Loucy (cell line): Measurements from ENCODE around the gene C17orf50.

Experiments used
- H2AFZ ChIP-seq: fragments of 200-600 bp; sonication (generic); 2 replicates; pipeline ENCODE4 v1.6.0; 2016; ENCODE audit warnings: antibody characterized with exemption, mild to moderate bottlenecking, low read length, moderate library complexity
- H3F3A ChIP-seq: fragments of 200-600 bp; 2 replicates; pipeline ENCODE4 v1.6.0; 2016; ENCODE audit warnings: antibody characterized with exemption, low read depth, mild to moderate bottlenecking
- H3K27me3 ChIP-seq: fragments of 200-600 bp; sonication (generic); 2 replicates; pipeline ENCODE4 v1.6.1; 2014; ENCODE audit warnings: low read length, mild to moderate bottlenecking; ENCODE audit not compliant: insufficient read depth, poor library complexity, severe bottlenecking
- H3K36me3 ChIP-seq: fragments of 200-600 bp; sonication (generic); 2 replicates; pipeline ENCODE4 v1.6.1; 2016; ENCODE audit warnings: low read length; ENCODE audit not compliant: insufficient read depth
- H3K4me1 ChIP-seq: fragments of 200-600 bp; sonication (generic); 2 replicates; pipeline ENCODE4 v1.5.1; 2014; ENCODE audit warnings: low read length, mild to moderate bottlenecking; ENCODE audit not compliant: insufficient read depth, poor library complexity, severe bottlenecking
- H3K4me2 ChIP-seq: fragments of 200-600 bp; sonication (generic); 2 replicates; pipeline ENCODE4 v1.6.0; 2014; ENCODE audit warnings: antibody characterized with exemption, low read length, low read depth, mild to moderate bottlenecking; ENCODE audit not compliant: poor library complexity, severe bottlenecking
- H3K4me3 ChIP-seq: fragments of 200-600 bp; sonication (generic); 2 replicates; pipeline ENCODE4 v1.5.1; 2014; ENCODE audit warnings: low read length, mild to moderate bottlenecking, mixed read lengths; ENCODE audit not compliant: poor library complexity, severe bottlenecking
- H3K79me2 ChIP-seq: fragments of 200-600 bp; sonication (generic); 2 replicates; pipeline ENCODE4 v1.6.1; 2014; ENCODE audit warnings: low read length; ENCODE audit not compliant: insufficient read depth
- H3K9ac ChIP-seq: fragments of 200-600 bp; sonication (generic); 2 replicates; pipeline ENCODE4 v1.6.0; 2014; ENCODE audit warnings: mild to moderate bottlenecking, low read depth, low read length, moderate library complexity; ENCODE audit not compliant: poor library complexity, severe bottlenecking
- H3K9me2 ChIP-seq: fragments of 200-600 bp; sonication (generic); replicated peaks from 2 replicates; pipeline ENCODE4 v1.6.1; 2016; ENCODE audit warnings: low read depth, low read length, mixed read lengths
- H3K9me3 ChIP-seq: fragments of 200-600 bp; sonication (generic); 2 replicates; pipeline ENCODE4 v1.6.1; 2014; ENCODE audit warnings: mild to moderate bottlenecking, antibody characterized with exemption, low read length, low read depth; ENCODE audit not compliant: insufficient read depth
- H4K20me1 ChIP-seq: fragments of 200-600 bp; sonication (generic); 2 replicates; pipeline ENCODE4 v1.6.0; 2014; ENCODE audit warnings: antibody characterized with exemption, low read length, mild to moderate bottlenecking; ENCODE audit not compliant: insufficient read depth, poor library complexity, severe bottlenecking
- EZH2phosphoT487 ChIP-seq: fragments of 200-600 bp; IDR thresholded peaks from 2 replicates; pipeline ENCODE4 v1.6.1; 2018; ENCODE audit warnings: antibody characterized with exemption, mild to moderate bottlenecking, moderate library complexity, borderline replicate concordance
- TF ChIP-seq, protein P1 (sequence below): fragments of 200-600 bp; sonication (generic); conservative IDR thresholded peaks from 2 replicates; pipeline ENCODE4 v1.5.1; 2014; ENCODE audit warnings: mild to moderate bottlenecking, antibody characterized with exemption, low read length

The C17orf50 gene

GRCh38 chr17:35716897-35717465, 43.7 kb upstream of the C17orf50 start:
- no peak overlapping the region for H2AFZ ChIP-seq
- TF ChIP-seq EZH2phosphoT487: no peak
- TF ChIP-seq, protein P1, sequence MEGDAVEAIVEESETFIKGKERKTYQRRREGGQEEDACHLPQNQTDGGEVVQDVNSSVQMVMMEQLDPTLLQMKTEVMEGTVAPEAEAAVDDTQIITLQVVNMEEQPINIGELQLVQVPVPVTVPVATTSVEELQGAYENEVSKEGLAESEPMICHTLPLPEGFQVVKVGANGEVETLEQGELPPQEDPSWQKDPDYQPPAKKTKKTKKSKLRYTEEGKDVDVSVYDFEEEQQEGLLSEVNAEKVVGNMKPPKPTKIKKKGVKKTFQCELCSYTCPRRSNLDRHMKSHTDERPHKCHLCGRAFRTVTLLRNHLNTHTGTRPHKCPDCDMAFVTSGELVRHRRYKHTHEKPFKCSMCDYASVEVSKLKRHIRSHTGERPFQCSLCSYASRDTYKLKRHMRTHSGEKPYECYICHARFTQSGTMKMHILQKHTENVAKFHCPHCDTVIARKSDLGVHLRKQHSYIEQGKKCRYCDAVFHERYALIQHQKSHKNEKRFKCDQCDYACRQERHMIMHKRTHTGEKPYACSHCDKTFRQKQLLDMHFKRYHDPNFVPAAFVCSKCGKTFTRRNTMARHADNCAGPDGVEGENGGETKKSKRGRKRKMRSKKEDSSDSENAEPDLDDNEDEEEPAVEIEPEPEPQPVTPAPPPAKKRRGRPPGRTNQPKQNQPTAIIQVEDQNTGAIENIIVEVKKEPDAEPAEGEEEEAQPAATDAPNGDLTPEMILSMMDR: no peak
- no peaks in the 10 kb centered on the region for H3F3A ChIP-seq
- H3K9me3 ChIP-seq: no peaks in the 10 kb centered on the region
- no peaks in the 10 kb centered on the region for H3K4me1 ChIP-seq
- no peaks in the 10 kb centered on the region for H4K20me1 ChIP-seq
- peaks cover 78% of the 10 kb centered on the region for H3K36me3 ChIP-seq
- no peaks in the 10 kb centered on the region for H3K79me2 ChIP-seq
- no peaks in the 10 kb centered on the region for H3K27me3 ChIP-seq
- no peak overlapping the region for H3K4me3 ChIP-seq
- no peak overlapping the region for H3K9ac ChIP-seq
- H3K4me2 ChIP-seq: no peak overlapping the region
- no peaks in the 10 kb centered on the region for H3K9me2 ChIP-seq

DNA sequence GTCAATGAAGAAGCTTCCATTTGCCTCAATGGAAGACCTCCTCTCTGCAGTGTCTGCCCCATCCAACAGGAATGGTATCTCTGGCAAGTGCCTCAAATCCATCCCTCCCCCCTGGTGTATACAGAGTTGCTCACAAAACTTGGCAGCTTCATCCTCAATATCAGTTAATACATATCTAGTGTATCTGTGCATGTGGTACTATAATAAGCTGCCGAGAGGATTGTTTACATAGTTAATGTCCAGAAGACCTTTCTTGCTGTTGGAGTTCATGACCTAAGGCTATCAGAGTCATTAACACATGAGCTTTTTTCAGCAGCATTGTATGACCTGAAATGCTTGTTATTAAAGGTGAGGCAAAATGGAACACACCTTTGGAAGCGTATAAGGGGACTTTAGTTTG, 43.2 kb upstream of the C17orf50 start:
- Histone ChIP-seq H3K4me1 (no peaks in the 10 kb centered on the region), H3K4me3 (no peak overlapping the region), H3K36me3 (peaks cover 75% of the 10 kb centered on the region), H3K27me3 (no peaks in the 10 kb centered on the region), H3K4me2 (no peak overlapping the region), H4K20me1 (no peaks in the 10 kb centered on the region), H3F3A (no peaks in the 10 kb centered on the region), H2AFZ (no peak overlapping the region), H3K9me2 (no peaks in the 10 kb centered on the region), H3K9ac (no peak overlapping the region), H3K9me3 (no peaks in the 10 kb centered on the region), H3K79me2 (no peaks in the 10 kb centered on the region)
- TF ChIP-seq, protein P1: no peak
- TF ChIP-seq EZH2phosphoT487: no peak

GRCh38 chr17:35723735-35724134, 37.0 kb upstream of the C17orf50 start:
- Histone ChIP-seq H3K4me1 (no peaks in the 10 kb centered on the region), H3K27me3 (no peaks in the 10 kb centered on the region), H3K9ac (no peak overlapping the region), H3K9me3 (no peaks in the 10 kb centered on the region), H4K20me1 (no peaks in the 10 kb centered on the region), H3K4me3 (no peak overlapping the region), H3K36me3 (peaks cover 51% of the 10 kb centered on the region), H2AFZ (no peak overlapping the region), H3F3A (no peaks in the 10 kb centered on the region), H3K4me2 (no peak overlapping the region), H3K9me2 (no peaks in the 10 kb centered on the region), H3K79me2 (no peaks in the 10 kb centered on the region)
- no peak for TF ChIP-seq EZH2phosphoT487
- TF ChIP-seq, protein P1: no peak
